GM21528 (cell line): ENCODE results near the gene CADM2.

Source experiments
- ATAC-seq: cut with Tn5 transposase; IDR thresholded peaks from one replicate; pipeline ENCODE4 v1.9.1; 2021; ENCODE audit warnings: mild to moderate bottlenecking, moderate library complexity; ENCODE audit not compliant: unreplicated experiment, low FRiP score

CADM2 gene

DNA sequence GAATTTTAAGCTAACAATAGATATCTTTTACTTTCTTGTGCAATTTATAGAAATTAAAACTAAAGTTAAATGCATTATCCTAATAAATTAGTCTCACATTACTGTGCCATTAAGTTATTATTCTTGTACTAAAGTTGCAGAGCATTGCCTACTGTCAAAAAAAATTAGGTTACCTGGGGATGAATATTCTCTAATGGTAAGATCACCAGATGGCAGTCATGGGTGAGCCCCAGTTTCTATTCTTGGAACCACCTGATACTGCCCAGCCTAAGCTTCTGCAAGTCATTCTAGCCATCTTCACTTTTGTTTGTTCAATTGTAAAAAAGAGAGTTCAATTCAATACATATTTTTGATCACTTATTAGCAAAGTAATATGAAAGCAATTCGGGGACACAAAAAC is 213.2 kb downstream of the CADM2 start:
- ATAC-seq = no peak

DNA sequence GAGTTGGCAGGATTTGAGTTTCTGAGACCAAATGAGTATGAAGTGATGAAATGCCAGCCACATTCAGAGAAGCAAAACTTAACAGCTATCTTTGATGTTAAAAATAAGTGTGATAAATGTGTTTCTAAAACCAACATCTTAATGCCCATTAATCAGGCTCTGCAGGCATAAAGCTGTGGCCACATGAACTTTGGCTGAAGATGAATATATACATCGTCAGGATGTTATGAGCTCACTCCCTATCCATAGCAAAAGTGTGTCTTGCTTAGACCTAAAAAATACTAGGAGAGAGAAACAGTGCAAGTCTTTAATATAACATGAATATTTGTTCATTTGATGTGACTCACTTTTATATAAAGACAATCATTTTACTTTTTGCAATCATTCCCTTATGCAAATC is 218.0 kb downstream of the CADM2 start:
- no peak for ATAC-seq

- ATAC-seq = no peak
Measured at GRCh38 chr3:85182975-85183752, 224.4 kb downstream of the CADM2 start.

DNA sequence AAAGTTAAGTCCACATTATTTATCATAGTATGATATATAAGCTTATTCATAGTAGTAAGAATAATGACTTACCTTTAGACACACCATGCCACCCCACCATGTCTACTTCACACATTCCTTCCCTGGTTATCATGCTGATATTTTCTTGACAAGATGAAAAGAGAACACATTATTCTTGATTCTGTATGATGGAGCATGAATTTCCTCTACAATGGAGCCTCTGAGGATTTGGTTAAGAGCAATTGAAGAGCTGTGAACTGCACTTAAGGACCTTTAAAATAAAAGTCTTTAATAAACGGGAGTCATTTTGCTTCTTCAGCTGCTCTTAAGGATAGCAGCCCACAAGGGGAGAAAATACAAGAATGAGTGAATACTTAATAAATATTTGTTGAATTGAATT is 226.7 kb downstream of the CADM2 start:
- no peak for ATAC-seq

- no peak for ATAC-seq
Measured at GRCh38 chr3:85189731-85190130, 230.9 kb downstream of the CADM2 start.

GRCh38 chr3:85193565-85193964 is 234.8 kb downstream of the CADM2 start:
- no peak for ATAC-seq

- ATAC-seq = no peak
Measured at GRCh38 chr3:85208650-85209049, 249.9 kb downstream of the CADM2 start.

DNA sequence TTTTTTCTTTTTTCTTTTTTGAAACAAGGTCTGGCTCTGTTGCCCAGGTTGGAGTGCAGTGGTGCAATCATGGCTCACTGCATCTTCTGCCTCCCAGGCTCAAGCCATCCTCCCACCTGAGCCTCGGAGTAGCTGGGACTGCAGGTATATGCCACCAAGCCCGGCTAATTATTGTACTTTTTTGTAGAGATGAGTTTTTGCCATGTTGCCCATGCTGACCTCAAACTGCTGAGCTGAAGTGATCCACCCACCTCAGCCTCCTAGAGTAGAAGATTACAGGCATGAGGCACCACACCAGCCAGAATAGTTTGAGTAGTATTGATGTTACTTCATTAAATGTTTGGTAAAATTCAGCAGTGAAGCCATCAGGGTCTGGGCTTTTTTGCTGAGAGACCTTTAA is 251.8 kb downstream of the CADM2 start:
- no peak for ATAC-seq

DNA sequence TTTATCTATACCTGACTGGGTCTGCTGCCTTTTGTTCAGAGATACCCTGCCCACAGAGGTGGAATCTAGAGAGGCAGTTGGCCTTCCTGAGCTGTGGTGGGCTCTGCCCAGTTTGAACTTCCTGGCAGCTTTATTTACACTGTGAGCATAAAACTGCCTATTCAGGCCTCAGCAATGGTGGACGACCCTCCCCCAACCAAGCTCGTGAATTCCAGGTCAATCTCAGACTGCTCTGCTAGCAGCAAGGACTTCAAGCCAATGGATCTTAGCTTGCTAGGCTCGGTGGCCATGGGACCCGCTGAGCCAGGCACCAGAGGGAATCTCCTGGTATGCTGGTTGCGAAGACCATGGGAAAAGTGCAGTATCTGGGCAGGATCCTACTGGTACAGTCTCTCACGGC is 270.2 kb downstream of the CADM2 start:
- ATAC-seq = no peak

DNA sequence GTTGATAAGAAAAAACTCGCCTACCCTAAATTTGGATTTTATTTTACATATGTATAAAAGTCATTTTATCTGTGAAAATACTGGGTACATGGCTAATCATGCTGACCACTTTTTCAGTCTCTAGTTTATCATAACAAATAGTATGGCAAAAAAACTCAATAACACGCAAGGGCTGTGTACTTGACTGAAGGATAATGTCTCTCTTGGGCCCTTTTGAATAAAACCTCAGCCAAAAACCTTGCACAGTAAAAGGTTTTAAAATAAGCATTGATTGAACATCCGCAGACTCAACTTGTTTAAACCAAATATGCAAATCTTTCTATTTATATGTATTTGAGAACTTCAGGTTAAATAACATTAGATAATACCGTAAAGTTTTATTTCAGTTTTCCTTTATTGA is 285.3 kb downstream of the CADM2 start:
- no peak for ATAC-seq

GRCh38 chr3:85244519-85244918 is 285.7 kb downstream of the CADM2 start:
- ATAC-seq = no peak

DNA sequence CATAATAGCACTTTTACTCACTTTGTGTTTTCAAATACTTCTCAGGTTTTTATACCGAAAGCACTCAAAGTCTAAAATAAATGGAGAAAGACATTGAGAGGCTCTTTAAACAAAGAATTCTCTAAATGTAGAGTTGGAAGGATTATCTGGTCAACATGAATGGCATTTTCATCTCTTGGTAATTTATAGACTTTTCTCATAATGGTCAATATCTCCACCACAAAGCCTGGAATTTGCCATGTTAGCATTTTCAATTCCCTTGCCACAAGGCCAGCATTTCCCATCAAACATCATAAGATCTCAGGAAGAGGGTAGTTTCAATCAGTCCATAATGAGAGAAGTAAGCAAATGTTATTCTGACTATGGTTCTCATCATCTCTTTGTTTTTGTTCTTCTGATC is 293.0 kb downstream of the CADM2 start:
- no peak for ATAC-seq

GRCh38 chr3:85252686-85253085 is 293.9 kb downstream of the CADM2 start:
- no peak for ATAC-seq

DNA sequence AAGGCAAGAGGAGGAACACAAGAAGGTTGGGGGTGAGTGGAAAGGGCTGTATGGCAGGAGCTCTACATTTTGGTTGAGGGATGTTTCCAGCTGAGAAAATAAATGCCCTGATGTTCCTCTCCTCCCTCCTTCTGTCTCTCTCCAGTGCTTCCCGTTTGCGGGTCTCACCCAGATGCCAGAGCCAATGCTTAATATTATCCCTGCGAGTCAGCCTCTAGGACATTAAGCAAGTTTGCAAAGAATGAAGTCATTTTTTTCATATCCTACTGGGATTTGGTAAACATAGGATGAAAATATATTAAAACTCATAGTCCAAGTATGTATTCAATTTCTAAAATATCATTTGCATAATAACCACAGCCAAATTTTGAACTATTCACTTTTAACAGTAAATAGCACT is 295.9 kb downstream of the CADM2 start:
- no peak for ATAC-seq

GRCh38 chr3:85255949-85256348 is 297.2 kb downstream of the CADM2 start:
- no peak for ATAC-seq

DNA sequence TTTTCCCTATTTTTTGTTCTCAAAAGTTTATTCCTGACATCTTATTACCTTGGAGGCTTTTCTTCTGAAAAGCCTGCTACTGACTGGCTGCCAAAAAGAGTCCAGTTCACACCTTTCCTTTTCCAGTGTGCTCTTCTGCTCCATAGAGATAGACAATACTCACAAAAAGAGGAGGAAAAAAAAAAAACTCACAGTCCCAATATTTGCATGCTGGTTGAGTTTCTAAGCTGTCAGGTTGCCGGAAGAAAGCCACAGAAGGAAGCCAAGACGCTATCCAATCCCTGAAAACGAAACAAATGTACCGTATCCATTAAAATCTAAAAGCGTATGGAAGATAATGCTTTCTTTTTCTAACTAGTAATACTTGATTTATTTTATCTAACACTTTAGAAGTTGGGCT is 299.5 kb downstream of the CADM2 start:
- ATAC-seq = no peak

GRCh38 chr3:85258819-85259218 is 300.0 kb downstream of the CADM2 start:
- ATAC-seq = no peak

DNA sequence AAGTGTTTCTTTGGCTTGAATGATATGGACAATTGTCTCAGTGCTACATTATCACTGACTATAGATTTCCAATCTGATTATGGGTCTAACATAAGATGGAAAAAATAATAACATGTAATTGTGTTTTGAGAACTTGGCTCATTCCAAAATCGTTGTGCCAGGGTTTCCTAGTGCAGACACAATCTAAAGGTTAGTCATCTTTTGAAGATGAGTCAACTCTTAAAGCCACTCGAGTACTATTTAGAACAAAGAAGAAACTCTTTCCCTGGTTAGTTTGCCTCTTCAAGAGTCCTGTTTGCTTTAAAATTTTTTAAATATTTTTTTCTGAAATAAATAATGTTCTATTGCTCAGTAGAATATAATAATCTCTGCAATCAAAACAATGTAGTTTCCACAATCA is 301.0 kb downstream of the CADM2 start:
- no peak for ATAC-seq

GRCh38 chr3:85264381-85264780 is 305.6 kb downstream of the CADM2 start:
- ATAC-seq = no peak

DNA sequence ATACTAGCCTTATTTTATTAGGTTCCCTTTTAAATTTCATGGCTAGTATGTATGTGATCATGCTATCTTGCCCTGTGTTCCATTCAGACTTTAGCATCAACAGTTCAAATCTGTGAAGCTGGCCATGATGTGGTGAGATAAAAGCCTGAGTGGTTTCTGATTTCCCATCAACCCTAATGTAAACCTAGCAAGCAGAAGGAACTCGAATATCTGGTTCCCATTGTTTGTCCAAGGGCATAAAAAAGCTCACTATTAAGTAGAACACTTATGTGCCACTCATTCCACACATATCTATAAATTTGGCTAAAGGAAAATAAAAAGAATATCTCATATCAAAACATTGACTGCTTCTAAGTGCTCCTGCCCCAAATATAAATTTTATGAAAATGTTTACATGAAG is 311.7 kb downstream of the CADM2 start:
- ATAC-seq = no peak

DNA sequence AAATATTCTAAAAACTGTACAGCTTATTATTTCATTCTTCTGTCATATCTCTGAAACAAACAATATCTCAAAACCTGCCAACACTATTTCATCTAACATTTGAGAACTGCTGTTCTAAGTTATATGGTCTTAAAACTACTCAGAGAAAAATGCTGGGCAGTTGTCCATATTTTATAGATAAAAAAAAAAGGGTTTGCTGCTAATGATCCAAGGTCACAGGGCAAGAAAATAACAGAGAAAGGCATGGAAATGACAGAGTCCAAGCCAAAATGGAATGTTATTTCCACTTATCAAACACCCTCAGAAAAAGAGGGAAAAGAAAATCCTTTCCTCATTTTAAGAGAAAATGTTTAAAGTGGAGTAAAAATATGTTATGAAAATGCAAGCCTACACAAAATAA is 313.1 kb downstream of the CADM2 start:
- no peak for ATAC-seq

GRCh38 chr3:85288257-85288656 is 329.5 kb downstream of the CADM2 start:
- ATAC-seq = no peak

DNA sequence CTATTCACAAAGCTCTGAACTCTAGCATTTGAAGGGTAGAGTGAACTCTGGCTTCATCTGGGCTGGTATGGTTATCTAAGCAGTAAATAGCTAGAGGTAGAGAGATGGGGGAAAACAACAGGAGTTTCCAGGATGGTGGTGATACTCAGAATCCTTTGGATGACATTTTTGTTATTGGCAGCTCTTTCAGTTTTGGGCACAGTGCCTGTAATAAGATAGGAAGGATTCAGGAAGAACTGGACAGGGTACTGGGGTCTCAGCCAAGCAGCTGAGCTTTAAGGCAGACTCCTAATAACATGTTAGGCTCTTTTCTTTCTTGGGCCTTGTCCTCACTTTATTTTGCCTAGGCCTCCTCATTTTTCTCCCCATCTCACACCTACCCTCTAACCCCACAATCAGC is 338.5 kb downstream of the CADM2 start:
- ATAC-seq = no peak
